Thymus (tissue), 11 donors: Measurements from ENCODE around the gene RAB36. TPM values are rescaled to one million over a fixed set of nuclear protein-coding genes. Genes with fewer than 3 reads are reported as not detected.
A peak's percentile ranks its signal among the peaks of the same experiment; 100 is the strongest.

Source experiments
- DNase-seq, 9 donors: peaks; one replicate each; pipeline ENCODE4 v3.0.0-alpha.2; 2013; ENCODE audit warnings: low spot score in 9 of 9, low read depth in 6 of 9, missing footprints in 1 of 9
- H3K27ac ChIP-seq, 2 donors: one replicate each; pipeline ENCODE4 v1.5.1; 2013; ENCODE audit warnings: control low read depth in 1 of 2, low read depth in 1 of 2, low read length in 1 of 2, mild to moderate bottlenecking in 1 of 2, moderate library complexity in 1 of 2
- H3K27me3 ChIP-seq, 2 donors: one replicate each; pipeline ENCODE4 v1.5.1; 2013; ENCODE audit warnings: low read length in 1 of 2; ENCODE audit not compliant: control insufficient read depth in 2 of 2, insufficient read depth in 1 of 2
- H3K36me3 ChIP-seq, 2 donors: one replicate each; pipeline ENCODE4 v1.5.1; 2013; ENCODE audit warnings: low read length in 1 of 2, mild to moderate bottlenecking in 1 of 2, moderate library complexity in 1 of 2; ENCODE audit not compliant: control insufficient read depth in 2 of 2, insufficient read depth in 2 of 2
- H3K4me1 ChIP-seq, 2 donors: one replicate each; pipeline ENCODE4 v1.5.1; 2013; ENCODE audit warnings: low read length in 2 of 2; ENCODE audit not compliant: control insufficient read depth in 2 of 2, insufficient read depth in 2 of 2
- H3K4me3 ChIP-seq, 2 donors: one replicate each; pipeline ENCODE4 v1.5.1; 2013; ENCODE audit warnings: low read length in 2 of 2, control low read depth in 1 of 2, mild to moderate bottlenecking in 1 of 2
- H3K9me3 ChIP-seq, 2 donors: one replicate each; pipeline ENCODE4 v1.5.1; 2013; ENCODE audit warnings: low read length in 1 of 2, mild to moderate bottlenecking in 1 of 2; ENCODE audit not compliant: control insufficient read depth in 2 of 2, insufficient read depth in 1 of 2
- WGBS: extraction: QIAGEN DNeasy Blood & Tissue Kit; methylation state at CpG from one replicate; pipeline ENCODE4 v1.1.7; 2013; 5-methylcytosine and 5-hydroxymethylcytosine counted together
- polyA plus RNA-seq: library from polyadenylated mRNA; stranded (reverse); fragments of 200-250 nt; gene quantifications from one replicate; pipeline ENCODE4 v1.2.3, GENCODE V29; 2013
- total RNA-seq: library from RNA; stranded (reverse); fragments of 120-200 nt; gene quantifications from one replicate; pipeline ENCODE4 v1.2.4, GENCODE V29; 2013
- donor health status: healthy.

RAB36 gene
- total and polyA plus RNA-seq, 2 donors, result 0.42 to 0.46 TPM

GRCh38 chr22:23152238-23153114, 7.2 kb downstream of the RAB36 start:
- WGBS, result 94% methylated on average over 19 of the region's 19 CpGs
- Histone ChIP-seq H3K36me3 (no peaks in the 10 kb centered on the region), H3K9me3 (no peaks in the 10 kb centered on the region), H3K4me3 (no peak overlapping the region), H3K27ac (peak overlapping the region in 1 of 2 donors; percentile 17), H3K4me1 (peaks cover 0 to 35% of the 10 kb centered on the region in 2 donors), H3K27me3 (no peaks in the 10 kb centered on the region)
- DNase-seq, result no peak

- no peaks in the 10 kb centered on the region for H3K9me3 ChIP-seq
- H3K27ac ChIP-seq, result peak overlapping the region in 1 of 2 donors; percentile 11
- H3K4me1 ChIP-seq, result peaks cover 0 to 28% of the 10 kb centered on the region in 2 donors
- no peak overlapping the region for H3K4me3 ChIP-seq
- no peak for DNase-seq
- 96% methylated on average over 7 of the region's 7 CpGs for WGBS
- no peaks in the 10 kb centered on the region for H3K36me3 ChIP-seq
- no peaks in the 10 kb centered on the region for H3K27me3 ChIP-seq
Measured at GRCh38 chr22:23153994-23154393, 8.7 kb downstream of the RAB36 start.

GRCh38 chr22:23154461-23154860, 9.2 kb downstream of the RAB36 start:
- H3K9me3 ChIP-seq, result no peaks in the 10 kb centered on the region
- no peak overlapping the region for H3K4me3 ChIP-seq
- no peak overlapping the region for H3K27ac ChIP-seq
- H3K27me3 ChIP-seq, result no peaks in the 10 kb centered on the region
- DNase-seq, result no peak
- WGBS, result 97% methylated on average over 5 of the region's 5 CpGs
- peaks cover 0 to 25% of the 10 kb centered on the region in 2 donors for H3K4me1 ChIP-seq
- H3K36me3 ChIP-seq, result no peaks in the 10 kb centered on the region

GRCh38 chr22:23155143-23155542, 9.9 kb downstream of the RAB36 start:
- WGBS, result 98% methylated on average over 3 of the region's 3 CpGs
- Histone ChIP-seq H3K9me3 (no peaks in the 10 kb centered on the region), H3K36me3 (no peaks in the 10 kb centered on the region), H3K27me3 (no peaks in the 10 kb centered on the region), H3K4me3 (no peak overlapping the region), H3K27ac (no peak overlapping the region), H3K4me1 (peaks cover 0 to 23% of the 10 kb centered on the region in 2 donors)
- no peak for DNase-seq

- no peaks in the 10 kb centered on the region for H3K27me3 ChIP-seq
- 98% methylated on average over 9 of the region's 9 CpGs for WGBS
- DNase-seq, result no peak
- no peaks in the 10 kb centered on the region for H3K9me3 ChIP-seq
- H3K27ac ChIP-seq, result no peak overlapping the region
- H3K4me1 ChIP-seq, result peaks cover 0 to 23% of the 10 kb centered on the region in 2 donors
- H3K4me3 ChIP-seq, result no peak overlapping the region
- H3K36me3 ChIP-seq, result no peaks in the 10 kb centered on the region
Measured at GRCh38 chr22:23155831-23156230, 10.6 kb downstream of the RAB36 start.

GRCh38 chr22:23156286-23156685, 11.0 kb downstream of the RAB36 start:
- no peak for DNase-seq
- H3K27ac ChIP-seq, result no peak overlapping the region

GRCh38 chr22:23157560-23158515, 12.6 kb downstream of the RAB36 start:
- WGBS, result 95% methylated on average over 22 of the region's 22 CpGs
- Histone ChIP-seq H3K27ac (no peak overlapping the region), H3K4me3 (no peak overlapping the region), H3K36me3 (no peaks in the 10 kb centered on the region), H3K9me3 (no peaks in the 10 kb centered on the region), H3K27me3 (no peaks in the 10 kb centered on the region), H3K4me1 (peaks cover 0 to 17% of the 10 kb centered on the region in 2 donors)
- no peak for DNase-seq

More at GRCh38 chr22:23156286-23156685, 11.0 kb downstream of the RAB36 start:
- Histone ChIP-seq H3K4me1 (peaks cover 0 to 23% of the 10 kb centered on the region in 2 donors), H3K9me3 (no peaks in the 10 kb centered on the region), H3K4me3 (no peak overlapping the region), H3K27me3 (no peaks in the 10 kb centered on the region), H3K36me3 (no peaks in the 10 kb centered on the region)
- WGBS, result 70% methylated on average over 8 of the region's 8 CpGs

- H3K9me3 ChIP-seq, result no peaks in the 10 kb centered on the region
- H3K27me3 ChIP-seq, result no peaks in the 10 kb centered on the region
- no peak overlapping the region for H3K27ac ChIP-seq
- H3K4me1 ChIP-seq, result peaks cover 0 to 9% of the 10 kb centered on the region in 2 donors
- no peak overlapping the region for H3K4me3 ChIP-seq
- WGBS, result 96% methylated on average over 14 of the region's 14 CpGs
- no peak for DNase-seq
- no peaks in the 10 kb centered on the region for H3K36me3 ChIP-seq
Measured at GRCh38 chr22:23158516-23159290, 13.4 kb downstream of the RAB36 start.
